Right atrium auricular region (tissue), 2 donors: Measurements from ENCODE around the gene BMI1. TPM values are rescaled to one million over a fixed set of nuclear protein-coding genes. Genes with fewer than 3 reads are reported as not detected.
"Not testable (repeated sequence)": the region's sequence is repeated elsewhere in the genome, so short reads cannot be mapped to it uniquely, and the experiment has no call there.

Experiments
- DNase-seq: peaks from one replicate; pipeline ENCODE4 v3.0.0-alpha.2; 2019; ENCODE audit warnings: low spot score
- H3K27ac ChIP-seq, 2 donors: fragments of 200-600 bp; sonication (generic); 1 replicate in 1 of 2; 2 replicates in 1 of 2; pipeline ENCODE4 v1.5.1; 2016 to 2019
- H3K27me3 ChIP-seq, 2 donors: fragments of 200-600 bp; sonication (generic); one replicate each; pipeline versions ENCODE4 v1.5.1 to v1.6.0; 2017 to 2019
- H3K36me3 ChIP-seq: fragments of 200-600 bp; sonication (generic); one replicate; pipeline ENCODE4 v1.5.1; 2016
- H3K4me1 ChIP-seq, 2 donors: fragments of 200-600 bp; sonication (generic); one replicate each; pipeline versions ENCODE4 v1.5.1 to v1.6.0; 2017 to 2019
- H3K4me3 ChIP-seq, 2 donors: fragments of 200-600 bp; sonication (generic); 1 replicate in 1 of 2; 2 replicates in 1 of 2; pipeline ENCODE4 v1.5.1; 2017 to 2019; ENCODE audit warnings: mild to moderate bottlenecking in 1 of 2, moderate library complexity in 1 of 2
- H3K9me3 ChIP-seq, 2 donors: fragments of 200-600 bp; sonication (generic); one replicate each; pipeline ENCODE4 v1.5.1; 2019
- CTCF ChIP-seq, 2 donors: fragments of 200-600 bp; sonication (generic); IDR thresholded peaks; one replicate each; pipeline ENCODE4 v1.5.1; 2019; ENCODE audit warnings: antibody characterized with exemption in 2 of 2
- total RNA-seq, 2 donors: library from RNA; depleted of rRNA; stranded (reverse); fragments of >200 nt; gene quantifications; one replicate each; pipeline ENCODE4 v1.1.0, GENCODE V29; 2016

The BMI1 gene
- total RNA-seq, 2 donors from 2014 or later: 34.7 to 40.7 TPM

DNA sequence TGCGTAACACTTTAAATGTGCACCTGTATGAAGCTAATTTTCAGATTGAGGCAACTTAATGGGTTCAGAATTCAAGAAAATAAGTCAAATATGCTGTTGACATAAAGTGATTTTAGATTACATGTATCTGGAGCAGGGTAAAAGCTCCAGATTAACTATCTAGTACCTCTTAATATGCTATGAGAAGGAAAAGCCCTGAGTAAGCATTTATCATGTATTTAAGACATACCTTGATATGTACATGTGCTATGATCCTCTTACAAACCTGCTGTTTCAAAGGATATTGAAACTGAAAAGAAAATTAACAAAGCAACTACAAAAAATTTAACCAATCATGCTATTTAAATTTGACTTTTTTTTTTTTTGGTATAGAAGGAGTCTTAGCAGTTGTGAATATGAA, 28.9 kb downstream of the BMI1 start:
- no peak for TF ChIP-seq CTCF (IDR thresholded peaks at IDR 0.05)
- H3K36me3 ChIP-seq: no peaks in the 10 kb centered on the region
- no peak overlapping the region for H3K27ac ChIP-seq
- peaks cover 17 to 21% of the 10 kb centered on the region in 2 donors for H3K27me3 ChIP-seq
- no peak for DNase-seq
- H3K9me3 ChIP-seq: no peaks in the 10 kb centered on the region
- H3K4me1 ChIP-seq: peaks cover 0 to 9% of the 10 kb centered on the region in 2 donors
- no peak overlapping the region for H3K4me3 ChIP-seq

DNA sequence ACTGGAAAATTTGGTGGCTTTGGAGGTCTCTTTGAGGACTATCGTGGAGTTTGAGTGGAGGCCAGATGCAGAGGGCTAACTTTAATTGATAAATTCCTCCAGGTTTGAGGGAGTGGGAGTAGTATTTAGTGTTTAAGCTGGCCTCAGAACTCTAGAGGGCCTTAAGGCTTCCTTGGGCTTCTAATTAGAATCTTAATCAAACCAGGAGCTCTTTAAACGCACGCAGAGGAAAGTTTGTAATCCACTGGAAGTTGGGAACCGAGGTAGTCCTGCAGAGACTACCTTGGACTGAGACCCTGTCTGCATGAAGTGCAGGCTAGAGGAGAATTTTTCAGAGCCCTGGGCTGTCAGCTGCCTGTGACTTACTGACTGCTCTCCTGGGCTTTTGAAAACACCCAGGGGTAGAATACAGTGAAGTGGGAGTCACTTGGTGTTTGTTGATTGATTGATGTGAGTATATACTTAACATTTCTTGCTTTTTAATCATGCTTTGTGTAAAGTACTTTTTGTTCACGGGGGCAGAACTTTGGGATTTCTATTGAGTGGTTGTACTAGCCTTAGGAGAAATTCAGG, 30.3 kb downstream of the BMI1 start:
- no peaks in the 10 kb centered on the region for H3K4me1 ChIP-seq
- H3K27ac ChIP-seq: no peak overlapping the region
- no peak overlapping the region for H3K4me3 ChIP-seq
- no peak for TF ChIP-seq CTCF (IDR thresholded peaks at IDR 0.05)
- no peaks in the 10 kb centered on the region for H3K9me3 ChIP-seq
- no peak for DNase-seq
- H3K27me3 ChIP-seq: peaks cover 4 to 6% of the 10 kb centered on the region in 2 donors
- H3K36me3 ChIP-seq: no peaks in the 10 kb centered on the region

- Histone ChIP-seq H3K4me1 (no peaks in the 10 kb centered on the region), H3K27ac (no peak overlapping the region), H3K36me3 (no peaks in the 10 kb centered on the region), H3K27me3 (no peaks in the 10 kb centered on the region), H3K4me3 (no peak overlapping the region), H3K9me3 (no peaks in the 10 kb centered on the region)
- TF ChIP-seq CTCF (IDR thresholded peaks at IDR 0.05): no peak
- DNase-seq: no peak
Observed at GRCh38 chr10:22356324-22356873, 35.5 kb downstream of the BMI1 start.

DNA sequence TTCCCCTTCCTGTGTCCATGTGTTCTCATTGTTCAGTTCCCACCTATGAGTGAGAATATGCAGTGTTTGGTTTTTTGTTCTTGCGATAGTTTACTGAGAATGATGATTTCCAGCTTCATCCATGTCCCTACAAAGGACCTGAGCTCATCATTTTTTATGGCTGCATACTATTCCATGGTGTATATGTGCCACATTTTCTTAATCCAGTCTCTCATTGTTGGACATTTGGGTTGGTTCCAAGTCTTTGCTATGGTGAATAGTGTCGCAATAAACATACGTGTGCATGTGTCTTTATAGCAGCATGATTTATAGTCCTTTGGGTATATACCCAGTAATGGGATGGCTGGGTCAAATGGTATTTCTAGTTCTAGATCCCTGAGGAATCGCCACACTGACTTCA, 36.9 kb downstream of the BMI1 start:
- not testable (repeated sequence) for H3K9me3 ChIP-seq, H3K4me1 ChIP-seq, H3K4me3 ChIP-seq, H3K27ac ChIP-seq, H3K27me3 ChIP-seq, H3K36me3 ChIP-seq, DNase-seq

- no peaks in the 10 kb centered on the region for H3K9me3 ChIP-seq
- H3K4me3 ChIP-seq: no peak overlapping the region
- TF ChIP-seq CTCF (IDR thresholded peaks at IDR 0.05): no peak
- no peaks in the 10 kb centered on the region for H3K27me3 ChIP-seq
- DNase-seq: no peak
- H3K27ac ChIP-seq: no peak overlapping the region
- H3K4me1 ChIP-seq: no peaks in the 10 kb centered on the region
- H3K36me3 ChIP-seq: no peaks in the 10 kb centered on the region
Observed at GRCh38 chr10:22363305-22363704, 42.4 kb downstream of the BMI1 start.

DNA sequence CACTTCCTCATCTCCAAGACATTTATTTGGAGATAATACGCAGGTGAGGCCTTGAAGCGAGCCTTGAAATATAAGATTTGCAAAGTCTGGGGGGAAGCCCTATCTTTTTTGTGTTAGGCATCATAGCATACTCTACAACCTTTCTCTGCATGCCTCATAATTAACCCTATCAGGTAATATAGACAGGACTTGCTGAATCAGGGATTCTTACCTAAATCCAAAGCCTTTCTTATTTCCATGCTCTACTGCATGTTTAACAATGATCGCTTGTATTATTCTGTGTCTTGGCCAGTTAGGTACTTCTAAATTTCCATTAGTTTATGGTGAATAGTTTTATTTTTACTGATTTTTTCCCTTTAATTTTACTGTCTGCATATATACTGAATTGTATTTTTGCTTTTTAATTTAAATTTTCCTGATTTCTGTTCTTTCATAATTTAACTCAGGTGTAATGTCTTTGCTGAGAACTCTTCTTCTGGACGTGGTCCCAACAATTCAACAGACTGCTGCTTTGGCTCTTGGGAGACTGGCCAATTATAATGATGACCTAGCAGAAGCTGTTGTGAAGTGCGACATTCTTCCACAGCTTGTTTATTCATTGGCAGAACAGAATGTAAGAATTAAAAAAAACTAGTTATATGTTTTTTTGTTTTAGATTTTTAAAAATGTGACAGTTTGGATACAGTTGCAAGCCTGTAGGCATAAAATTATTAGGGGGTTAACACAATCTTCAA, 43.7 kb downstream of the BMI1 start:
- no peak for TF ChIP-seq CTCF (IDR thresholded peaks at IDR 0.05)

More for the DNA sequence above, 43.7 kb downstream of the BMI1 start:
- no peak overlapping the region for H3K27ac ChIP-seq
- DNase-seq: no peak
- no peak overlapping the region for H3K4me3 ChIP-seq
- no peaks in the 10 kb centered on the region for H3K9me3 ChIP-seq
- no peaks in the 10 kb centered on the region for H3K4me1 ChIP-seq
- no peaks in the 10 kb centered on the region for H3K27me3 ChIP-seq
- no peaks in the 10 kb centered on the region for H3K36me3 ChIP-seq
